ENCODE measurements around the gene PPP4R1. TPM values are rescaled to one million over a fixed set of nuclear protein-coding genes. Genes with fewer than 3 reads are reported as not detected.
A peak's percentile ranks its signal among the peaks of the same experiment; 100 is the strongest.

PPP4R1 gene
- total RNA-seq, 1 experiment from 2014 or later, result 66.7 TPM

DNA sequence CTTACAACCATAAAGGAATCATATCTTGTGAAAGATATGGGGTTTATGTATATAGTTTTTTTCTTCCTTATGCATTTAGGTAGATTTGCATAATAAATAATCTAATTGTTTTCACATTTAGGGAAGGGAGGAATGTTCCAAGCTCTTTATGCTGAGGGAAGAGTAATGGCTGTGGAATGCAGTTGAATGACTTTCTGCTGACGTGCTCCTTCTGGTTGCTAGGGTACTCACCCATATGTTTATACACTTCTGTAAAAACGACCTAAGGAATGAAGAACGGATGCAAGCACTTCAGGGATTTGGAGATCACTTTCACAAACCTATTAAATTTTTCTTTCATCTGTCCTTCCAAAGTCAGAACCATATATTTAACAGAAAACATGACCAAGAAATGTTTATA, 29.2 kb upstream of the PPP4R1 start:
- no peaks in the 10 kb centered on the region for H3K9me2 ChIP-seq (ENCODE audit: insufficient read depth)
- no peaks in the 10 kb centered on the region for H3K9me3 ChIP-seq (ENCODE audit: control insufficient read depth in 1 of 2, insufficient read depth in 1 of 2, low read depth in 1 of 2, low read length in 2 of 2)
- intact Hi-C loops (cut with micrococcal nuclease), result no loop called here
- RAD21 ChIA-PET (ENCODE audit: low non-redundant PET in 1 of 2, low total read pairs in 2 of 2, uncharacterized antibody in 2 of 2, unreplicated experiment in 2 of 2), result no interaction called here
- H4K20me1 ChIP-seq (ENCODE audit: insufficient read depth), result no peaks in the 10 kb centered on the region
- peak overlapping the region; percentile 46 for H3K9ac ChIP-seq (ENCODE audit: low read length)
- peak overlapping the region in 1 of 2 experiments; percentile 22; a peak in 1 of 4 replicates for H3K4me3 ChIP-seq (replicated peaks in 1 of 2; ENCODE audit: low read depth in 1 of 2, low read length in 2 of 2)
- H3K27ac ChIP-seq (ENCODE audit: low read depth, low read length), result no peak overlapping the region
- POLR2A ChIA-PET, result no interaction called here
- TF ChIP-seq JUND (IDR thresholded peaks at IDR 0.05) (peak; percentile 73), POLR2AphosphoS5 (IDR thresholded peaks at IDR 0.05; ENCODE audit: low read depth, low read length) (no peak), EZH2phosphoT487 (IDR thresholded peaks at IDR 0.05; ENCODE audit: borderline replicate concordance) (no peak), SP1 (IDR thresholded peaks at IDR 0.05; ENCODE audit: low read depth) (peak; percentile 58), EZH2 (IDR thresholded peaks at IDR 0.05) (no peak), FOSL1 (IDR thresholded peaks at IDR 0.05; ENCODE audit: low read depth) (peak; percentile 80), ZFX (IDR thresholded peaks at IDR 0.05) (no peak)
- TF ChIP-seq, protein P1, sequence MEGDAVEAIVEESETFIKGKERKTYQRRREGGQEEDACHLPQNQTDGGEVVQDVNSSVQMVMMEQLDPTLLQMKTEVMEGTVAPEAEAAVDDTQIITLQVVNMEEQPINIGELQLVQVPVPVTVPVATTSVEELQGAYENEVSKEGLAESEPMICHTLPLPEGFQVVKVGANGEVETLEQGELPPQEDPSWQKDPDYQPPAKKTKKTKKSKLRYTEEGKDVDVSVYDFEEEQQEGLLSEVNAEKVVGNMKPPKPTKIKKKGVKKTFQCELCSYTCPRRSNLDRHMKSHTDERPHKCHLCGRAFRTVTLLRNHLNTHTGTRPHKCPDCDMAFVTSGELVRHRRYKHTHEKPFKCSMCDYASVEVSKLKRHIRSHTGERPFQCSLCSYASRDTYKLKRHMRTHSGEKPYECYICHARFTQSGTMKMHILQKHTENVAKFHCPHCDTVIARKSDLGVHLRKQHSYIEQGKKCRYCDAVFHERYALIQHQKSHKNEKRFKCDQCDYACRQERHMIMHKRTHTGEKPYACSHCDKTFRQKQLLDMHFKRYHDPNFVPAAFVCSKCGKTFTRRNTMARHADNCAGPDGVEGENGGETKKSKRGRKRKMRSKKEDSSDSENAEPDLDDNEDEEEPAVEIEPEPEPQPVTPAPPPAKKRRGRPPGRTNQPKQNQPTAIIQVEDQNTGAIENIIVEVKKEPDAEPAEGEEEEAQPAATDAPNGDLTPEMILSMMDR (IDR thresholded peaks at IDR 0.05 in 2 of 3, conservative IDR thresholded peaks at IDR 0.05 in 1 of 3; ENCODE audit: borderline replicate concordance in 1 of 3, insufficient read depth in 1 of 3, low read depth in 2 of 3, low read length in 2 of 3), result no peak
- no peaks in the 10 kb centered on the region for H3K79me2 ChIP-seq (ENCODE audit: insufficient read depth, low read length)
- peak; percentile 85 for DNase-seq (ENCODE audit: low read depth, low spot score)
- ATAC-seq, result peak; percentile 97
- H2AFZ ChIP-seq (ENCODE audit: low read depth, low read length, poor library complexity, severe bottlenecking), result peak overlapping the region; percentile 89
- peaks cover 17 to 29% of the 10 kb centered on the region in 2 experiments for H3K4me1 ChIP-seq (ENCODE audit: control insufficient read depth in 1 of 2, insufficient read depth in 2 of 2, low read length in 2 of 2)
- H3K4me2 ChIP-seq (ENCODE audit: low read length), result peak overlapping the region; percentile 72
- no peaks in the 10 kb centered on the region for H3K27me3 ChIP-seq (ENCODE audit: insufficient read depth, low read length)
- no peaks in the 10 kb centered on the region for H3K36me3 ChIP-seq (ENCODE audit: control insufficient read depth in 1 of 2, insufficient read depth in 2 of 2, low read length in 2 of 2)
- no TSS peak for BruUV-seq (replicated peaks)
- CTCF ChIA-PET, result no interaction called here

Data from HCT116 (cell line).